BE2C (cell line): ENCODE data around the gene CACNA2D3.

Experiments used
- DNase-seq: peaks from one replicate; pipeline ENCODE4 v3.0.0-alpha.2; 2020
- H3K27me3 ChIP-seq: fragments of 250-450 bp; sonication (Bioruptor Pico); 2 replicates; pipeline ENCODE4 v1.5.1; 2020; ENCODE audit warnings: mild to moderate bottlenecking
- H3K36me3 ChIP-seq: fragments of 250-450 bp; sonication (Bioruptor Pico); 2 replicates; pipeline ENCODE4 v1.5.1; 2020; ENCODE audit warnings: mild to moderate bottlenecking
- H3K4me1 ChIP-seq: fragments of 250-450 bp; sonication (Bioruptor Pico); 2 replicates; pipeline ENCODE4 v1.5.1; 2020
- H3K4me3 ChIP-seq: 2 replicates; pipeline ENCODE4 v1.5.1; 2011; ENCODE audit warnings: low read depth, low read length
- H3K9me3 ChIP-seq: fragments of 250-450 bp; sonication (Bioruptor Pico); 2 replicates; pipeline ENCODE4 v1.5.1; 2020
- TF ChIP-seq, protein P1 (sequence below): IDR thresholded peaks from 2 replicates; pipeline ENCODE4 v1.5.1; 2012; ENCODE audit warnings: mild to moderate bottlenecking, low read depth, low read length

CACNA2D3 gene

DNA sequence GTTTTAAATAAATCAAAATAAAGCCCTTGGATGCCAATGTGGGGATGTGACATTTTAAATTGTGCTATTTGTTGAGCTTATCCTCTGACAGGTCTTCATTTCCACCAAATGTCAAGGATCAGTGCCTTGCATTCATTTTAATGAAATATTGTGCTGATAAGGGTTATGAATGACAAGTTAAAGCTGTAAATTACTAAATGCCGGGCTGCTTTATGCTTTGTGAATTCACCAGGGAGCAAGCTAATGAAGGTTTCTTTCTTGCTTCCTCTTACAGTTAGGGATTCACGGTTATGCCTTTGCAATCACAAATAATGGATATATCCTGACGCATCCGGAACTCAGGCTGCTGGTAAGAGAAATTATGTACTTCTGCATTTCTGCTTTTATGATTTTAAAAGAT is 723.8 kb downstream of the CACNA2D3 start:
- Histone ChIP-seq H3K4me1 (no peaks in the 10 kb centered on the region), H3K36me3 (no peaks in the 10 kb centered on the region), H3K4me3 (no peak overlapping the region), H3K9me3 (no peaks in the 10 kb centered on the region), H3K27me3 (no peaks in the 10 kb centered on the region)
- DNase-seq, result no peak
- TF ChIP-seq, protein P1, sequence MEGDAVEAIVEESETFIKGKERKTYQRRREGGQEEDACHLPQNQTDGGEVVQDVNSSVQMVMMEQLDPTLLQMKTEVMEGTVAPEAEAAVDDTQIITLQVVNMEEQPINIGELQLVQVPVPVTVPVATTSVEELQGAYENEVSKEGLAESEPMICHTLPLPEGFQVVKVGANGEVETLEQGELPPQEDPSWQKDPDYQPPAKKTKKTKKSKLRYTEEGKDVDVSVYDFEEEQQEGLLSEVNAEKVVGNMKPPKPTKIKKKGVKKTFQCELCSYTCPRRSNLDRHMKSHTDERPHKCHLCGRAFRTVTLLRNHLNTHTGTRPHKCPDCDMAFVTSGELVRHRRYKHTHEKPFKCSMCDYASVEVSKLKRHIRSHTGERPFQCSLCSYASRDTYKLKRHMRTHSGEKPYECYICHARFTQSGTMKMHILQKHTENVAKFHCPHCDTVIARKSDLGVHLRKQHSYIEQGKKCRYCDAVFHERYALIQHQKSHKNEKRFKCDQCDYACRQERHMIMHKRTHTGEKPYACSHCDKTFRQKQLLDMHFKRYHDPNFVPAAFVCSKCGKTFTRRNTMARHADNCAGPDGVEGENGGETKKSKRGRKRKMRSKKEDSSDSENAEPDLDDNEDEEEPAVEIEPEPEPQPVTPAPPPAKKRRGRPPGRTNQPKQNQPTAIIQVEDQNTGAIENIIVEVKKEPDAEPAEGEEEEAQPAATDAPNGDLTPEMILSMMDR, result no peak

DNA sequence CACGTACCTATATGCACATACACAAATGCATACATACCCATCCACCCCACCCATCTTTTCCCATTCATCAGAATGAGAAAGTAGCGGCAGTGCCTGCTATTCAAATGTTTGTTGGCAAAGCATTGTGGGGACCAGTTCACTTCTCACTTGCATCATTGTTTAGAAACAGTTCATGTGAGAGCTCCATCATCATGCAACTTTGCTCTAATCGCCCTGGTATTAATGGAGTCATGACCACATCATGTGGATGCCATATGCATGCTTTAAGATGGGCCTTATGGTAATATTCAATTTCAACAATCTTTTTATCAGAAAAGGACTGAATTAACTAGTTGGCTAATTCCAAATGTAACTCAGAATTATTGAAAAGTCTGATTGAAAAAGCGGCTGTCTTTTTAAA is 725.0 kb downstream of the CACNA2D3 start:
- H3K9me3 ChIP-seq, result no peaks in the 10 kb centered on the region
- H3K27me3 ChIP-seq, result no peaks in the 10 kb centered on the region
- TF ChIP-seq, protein P1, result no peak
- no peaks in the 10 kb centered on the region for H3K36me3 ChIP-seq
- H3K4me3 ChIP-seq, result no peak overlapping the region
- no peaks in the 10 kb centered on the region for H3K4me1 ChIP-seq
- DNase-seq, result no peak

GRCh38 chr3:54849360-54849759 is 727.0 kb downstream of the CACNA2D3 start:
- no peaks in the 10 kb centered on the region for H3K9me3 ChIP-seq
- no peak overlapping the region for H3K4me3 ChIP-seq
- no peaks in the 10 kb centered on the region for H3K4me1 ChIP-seq
- DNase-seq, result no peak
- TF ChIP-seq, protein P1, result no peak
- H3K36me3 ChIP-seq, result no peaks in the 10 kb centered on the region
- H3K27me3 ChIP-seq, result no peaks in the 10 kb centered on the region

GRCh38 chr3:54850484-54851018 is 728.2 kb downstream of the CACNA2D3 start:
- H3K36me3 ChIP-seq, result no peaks in the 10 kb centered on the region
- no peaks in the 10 kb centered on the region for H3K4me1 ChIP-seq
- no peaks in the 10 kb centered on the region for H3K9me3 ChIP-seq
- H3K27me3 ChIP-seq, result no peaks in the 10 kb centered on the region
- no peak overlapping the region for H3K4me3 ChIP-seq
- TF ChIP-seq, protein P1, result no peak
- DNase-seq, result no peak

- H3K36me3 ChIP-seq, result no peaks in the 10 kb centered on the region
- H3K9me3 ChIP-seq, result no peaks in the 10 kb centered on the region
- no peaks in the 10 kb centered on the region for H3K27me3 ChIP-seq
- TF ChIP-seq, protein P1, result peak; percentile 61
- peak; percentile 78 for DNase-seq
- no peak overlapping the region for H3K4me3 ChIP-seq
- no peaks in the 10 kb centered on the region for H3K4me1 ChIP-seq
Observed at GRCh38 chr3:54853573-54854404, 731.4 kb downstream of the CACNA2D3 start.

GRCh38 chr3:54856271-54856670 is 733.9 kb downstream of the CACNA2D3 start:
- no peaks in the 10 kb centered on the region for H3K27me3 ChIP-seq
- H3K36me3 ChIP-seq, result no peaks in the 10 kb centered on the region
- no peak overlapping the region for H3K4me3 ChIP-seq
- H3K9me3 ChIP-seq, result no peaks in the 10 kb centered on the region
- no peaks in the 10 kb centered on the region for H3K4me1 ChIP-seq
- TF ChIP-seq, protein P1, result no peak
- no peak for DNase-seq
